ENCODE results near the gene EIPR1.

- TF ChIP-seq EZH2 (IDR thresholded peaks at IDR 0.05; ENCODE audit: borderline replicate concordance, low read length) (no peak), CTCF (conservative IDR thresholded peaks at IDR 0.05 in 1 of 2, IDR thresholded peaks at IDR 0.05 in 1 of 2; ENCODE audit: extremely low read depth in 1 of 2, insufficient read depth in 1 of 2, low read depth in 1 of 2, low read length in 2 of 2) (no peak)
Observed at GRCh38 chr2:3169106-3169870, 208.3 kb downstream of the EIPR1 start.

Data from mammary epithelial cell (primary cell).